Osteocyte (in vitro differentiated cells): ENCODE measurements around the gene SERPINA1. TPM values are rescaled to one million over a fixed set of nuclear protein-coding genes. Genes with fewer than 3 reads are reported as not detected.
"Not testable (repeated sequence)": the region's sequence is repeated elsewhere in the genome, so short reads cannot be mapped to it uniquely, and the experiment has no call there.

Experiments used
- DNase-seq: peaks from one replicate; pipeline ENCODE4 v3.0.0; 2021; ENCODE audit warnings: mixed read lengths; ENCODE audit not compliant: unreplicated experiment; ENCODE audit errors: extremely low spot score
- H3K27ac Mint-ChIP-seq: one replicate; pipeline ENCODE4 v1.8.0; 2021; ENCODE audit warnings: mild to moderate bottlenecking, mixed read lengths; ENCODE audit not compliant: unreplicated experiment
- H3K27me3 Mint-ChIP-seq: one replicate; pipeline ENCODE4 v1.8.0; 2021; ENCODE audit warnings: mixed read lengths; ENCODE audit not compliant: unreplicated experiment
- H3K36me3 Mint-ChIP-seq: one replicate; pipeline ENCODE4 v1.8.0; 2021; ENCODE audit warnings: mixed read lengths; ENCODE audit not compliant: unreplicated experiment
- H3K4me1 Mint-ChIP-seq: one replicate; pipeline ENCODE4 v1.8.0; 2021; ENCODE audit warnings: mixed read lengths; ENCODE audit not compliant: unreplicated experiment
- H3K4me3 Mint-ChIP-seq: one replicate; pipeline ENCODE4 v1.8.0; 2021; ENCODE audit warnings: mild to moderate bottlenecking, moderate library complexity, mixed read lengths; ENCODE audit not compliant: unreplicated experiment
- H3K9me3 Mint-ChIP-seq: one replicate; pipeline ENCODE4 v1.8.0; 2021; ENCODE audit warnings: mixed read lengths; ENCODE audit not compliant: unreplicated experiment
- CTCF ChIP-seq: fragments of 200-600 bp; sonication (generic); IDR thresholded peaks from 2 replicates; pipeline ENCODE4 v1.5.0; 2021; ENCODE audit warnings: antibody characterized with exemption, mild to moderate bottlenecking, moderate library complexity
- total RNA-seq: library from RNA; stranded (reverse); gene quantifications from 2 replicates; pipeline ENCODE4 v1.2.1, GENCODE V29; 2021

SERPINA1 gene
- total RNA-seq, 1 donor from 2014 or later = not detected

GRCh38 chr14:94374116-94374515, 14.3 kb downstream of the SERPINA1 start:
- TF ChIP-seq CTCF = no peak

GRCh38 chr14:94373708-94374107, 14.7 kb downstream of the SERPINA1 start:
- H3K36me3 Mint-ChIP-seq = no peaks in the 10 kb centered on the region
- no peaks in the 10 kb centered on the region for H3K9me3 Mint-ChIP-seq
- H3K4me1 Mint-ChIP-seq = peaks cover 4% of the 10 kb centered on the region
- no peaks in the 10 kb centered on the region for H3K27me3 Mint-ChIP-seq
- no peak overlapping the region for H3K4me3 Mint-ChIP-seq
- H3K27ac Mint-ChIP-seq = no peak overlapping the region
- no peak for TF ChIP-seq CTCF
- DNase-seq = no peak

More at GRCh38 chr14:94374116-94374515, 14.3 kb downstream of the SERPINA1 start:
- Mint-ChIP-seq H3K4me3 (no peak overlapping the region), H3K27ac (no peak overlapping the region), H3K36me3 (no peaks in the 10 kb centered on the region), H3K27me3 (no peaks in the 10 kb centered on the region), H3K4me1 (peaks cover 4% of the 10 kb centered on the region), H3K9me3 (no peaks in the 10 kb centered on the region)
- DNase-seq = no peak

- Mint-ChIP-seq H3K9me3 (no peaks in the 10 kb centered on the region), H3K36me3 (no peaks in the 10 kb centered on the region), H3K4me1 (peaks cover 4% of the 10 kb centered on the region), H3K4me3 (no peak overlapping the region), H3K27ac (no peak overlapping the region), H3K27me3 (no peaks in the 10 kb centered on the region)
- no peak for DNase-seq
- TF ChIP-seq CTCF = no peak
These were observed 16.3 kb downstream of the SERPINA1 start for GRCh38 chr14:94372021-94372605.

GRCh38 chr14:94370524-94370910, 17.9 kb downstream of the SERPINA1 start:
- Mint-ChIP-seq H3K4me1 (peaks cover 4% of the 10 kb centered on the region), H3K9me3 (no peaks in the 10 kb centered on the region), H3K4me3 (no peak overlapping the region), H3K27ac (no peak overlapping the region), H3K36me3 (no peaks in the 10 kb centered on the region), H3K27me3 (no peaks in the 10 kb centered on the region)
- DNase-seq = no peak
- no peak for TF ChIP-seq CTCF

- H3K27me3 Mint-ChIP-seq, H3K4me3 Mint-ChIP-seq: not testable (repeated sequence)
These were observed 18.5 kb downstream of the SERPINA1 start for GRCh38 chr14:94369766-94370523.

More at GRCh38 chr14:94369766-94370523, 18.5 kb downstream of the SERPINA1 start:
- H3K9me3 Mint-ChIP-seq, H3K27ac Mint-ChIP-seq, DNase-seq, H3K36me3 Mint-ChIP-seq, H3K4me1 Mint-ChIP-seq: not testable (repeated sequence)
